ENCODE measurements around the gene SYNPR. TPM values are rescaled to one million over a fixed set of nuclear protein-coding genes. Genes with fewer than 3 reads are reported as not detected.

The SYNPR gene
- total RNA-seq, 5 donors from 2014 or later (not counting 1 experiment from before 2014, with no cell fraction given), result not detected

DNA sequence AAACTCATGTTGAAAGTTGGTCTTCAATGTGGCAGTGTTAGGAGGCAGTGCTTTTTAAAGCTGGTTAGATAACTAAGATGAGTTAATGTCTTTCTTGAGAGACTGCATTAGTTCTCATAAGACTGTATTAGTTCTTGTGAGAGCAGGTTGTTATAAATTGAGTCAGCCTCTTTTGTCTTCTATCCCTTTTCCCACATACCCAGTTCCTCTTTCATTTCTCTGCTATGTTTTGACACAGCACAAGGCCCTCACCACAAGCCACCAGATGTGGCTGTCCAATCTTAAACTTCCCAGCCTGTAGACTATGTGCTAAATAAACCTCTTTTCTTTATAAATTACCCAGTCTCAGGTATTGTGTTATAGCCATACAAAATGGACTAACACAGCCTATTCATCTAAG, 279.8 kb downstream of the SYNPR start:
- Histone ChIP-seq H3K27me3 (replicated peaks in 1 of 2; ENCODE audit: control insufficient read depth in 2 of 2, extremely low read depth in 1 of 2, insufficient read depth in 2 of 2, low read length in 1 of 2) (no peaks in the 10 kb centered on the region), H3K9me3 (no peaks in the 10 kb centered on the region), H3K4me3 (ENCODE audit: control insufficient read depth in 1 of 2, extremely low read depth in 1 of 2, low read length in 1 of 2) (no peak overlapping the region), H3K27ac (ENCODE audit: low read length) (no peak overlapping the region), H3K4me1 (ENCODE audit: control insufficient read depth in 1 of 2, extremely low read depth in 1 of 2, insufficient read depth in 2 of 2, low read length in 2 of 2) (no peaks in the 10 kb centered on the region), H3K36me3 (ENCODE audit: control insufficient read depth in 2 of 2, extremely low read depth in 1 of 2, insufficient read depth in 1 of 2, low read length in 1 of 2) (no peaks in the 10 kb centered on the region)
- POLR2A ChIA-PET, result no interaction called here
- Mint-ChIP-seq H3K4me3 (no peak overlapping the region), H3K27ac (no peak overlapping the region), H3K4me1 (no peaks in the 10 kb centered on the region), H3K9me3 (peaks cover 0 to 4% (median 4%) of the 10 kb centered on the region in 3 donors), H3K27me3 (peaks cover 0 to 3% of the 10 kb centered on the region in 2 donors), H3K36me3 (no peaks in the 10 kb centered on the region)
- CTCF ChIA-PET, result no interaction called here
- ATAC-seq (replicated peaks in 1 of 4), result no peak
- no peak for DNase-seq

DNA sequence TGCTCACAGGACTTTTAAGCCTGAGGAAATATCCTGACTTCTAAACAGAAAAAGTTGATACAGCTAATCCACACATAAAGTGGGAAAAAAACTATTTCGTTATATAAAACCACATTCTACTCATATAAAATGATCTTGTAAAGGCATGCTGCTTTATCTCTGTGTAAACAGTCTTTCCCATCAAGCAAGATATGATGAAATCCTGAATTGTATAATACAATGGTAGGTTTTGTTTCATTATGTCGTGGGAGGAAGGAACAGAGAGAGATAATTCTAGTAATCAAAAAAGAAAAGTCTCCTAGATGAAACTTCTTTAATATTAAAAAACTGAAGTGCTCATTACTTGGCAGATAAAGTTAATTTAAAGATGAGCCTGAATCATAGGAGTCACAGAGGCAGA, 281.8 kb downstream of the SYNPR start:
- peaks cover 0 to 3% of the 10 kb centered on the region in 2 donors for H3K27me3 Mint-ChIP-seq
- WGBS (ENCODE audit: insufficient coverage), result no CpG with 5 or more reads among the region's 2 CpGs
- Histone ChIP-seq H3K4me1 (ENCODE audit: control insufficient read depth in 1 of 2, extremely low read depth in 1 of 2, insufficient read depth in 2 of 2, low read length in 2 of 2) (no peaks in the 10 kb centered on the region), H3K27me3 (replicated peaks in 1 of 2; ENCODE audit: control insufficient read depth in 2 of 2, extremely low read depth in 1 of 2, insufficient read depth in 2 of 2, low read length in 1 of 2) (no peaks in the 10 kb centered on the region), H3K36me3 (ENCODE audit: control insufficient read depth in 2 of 2, extremely low read depth in 1 of 2, insufficient read depth in 1 of 2, low read length in 1 of 2) (no peaks in the 10 kb centered on the region), H3K9me3 (no peaks in the 10 kb centered on the region), H3K4me3 (ENCODE audit: control insufficient read depth in 1 of 2, extremely low read depth in 1 of 2, low read length in 1 of 2) (no peak overlapping the region), H3K27ac (ENCODE audit: low read length) (no peak overlapping the region)
- ATAC-seq (replicated peaks in 1 of 4), result no peak
- peaks cover 0 to 4% (median 0%) of the 10 kb centered on the region in 3 donors for H3K9me3 Mint-ChIP-seq
- no peak for DNase-seq
- H3K27ac Mint-ChIP-seq, result no peak overlapping the region
- no peaks in the 10 kb centered on the region for H3K4me1 Mint-ChIP-seq
- H3K36me3 Mint-ChIP-seq, result no peaks in the 10 kb centered on the region
- ChIA-PET CTCF (no interaction called here), POLR2A (no interaction called here)
- no peak overlapping the region for H3K4me3 Mint-ChIP-seq

DNA sequence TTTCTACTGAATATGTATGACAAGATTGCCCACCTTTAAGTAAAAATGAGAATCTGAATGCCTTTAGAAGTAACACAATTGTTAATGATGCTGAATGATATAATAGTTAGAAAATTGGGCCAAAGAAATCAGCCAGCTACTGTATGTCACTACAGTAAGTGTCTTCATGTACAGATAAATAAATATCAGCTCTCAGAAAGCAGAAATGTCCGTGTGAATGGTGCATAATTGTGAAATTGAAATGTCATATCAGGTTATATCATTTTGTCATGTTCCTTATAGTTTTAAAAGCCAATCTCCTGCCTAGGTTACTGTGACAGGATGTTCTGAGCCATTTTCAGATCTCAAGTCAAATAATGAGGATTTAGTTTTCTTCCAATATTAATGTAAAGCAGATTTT, 283.8 kb downstream of the SYNPR start:
- Histone ChIP-seq H3K4me3 (ENCODE audit: control insufficient read depth in 1 of 2, extremely low read depth in 1 of 2, low read length in 1 of 2) (no peak overlapping the region), H3K4me1 (ENCODE audit: control insufficient read depth in 1 of 2, extremely low read depth in 1 of 2, insufficient read depth in 2 of 2, low read length in 2 of 2) (no peaks in the 10 kb centered on the region), H3K27me3 (replicated peaks in 1 of 2; ENCODE audit: control insufficient read depth in 2 of 2, extremely low read depth in 1 of 2, insufficient read depth in 2 of 2, low read length in 1 of 2) (no peaks in the 10 kb centered on the region), H3K9me3 (no peaks in the 10 kb centered on the region), H3K27ac (ENCODE audit: low read length) (no peak overlapping the region), H3K36me3 (ENCODE audit: control insufficient read depth in 2 of 2, extremely low read depth in 1 of 2, insufficient read depth in 1 of 2, low read length in 1 of 2) (no peaks in the 10 kb centered on the region)
- no peak overlapping the region for H3K4me3 Mint-ChIP-seq
- WGBS (ENCODE audit: insufficient coverage), result no CpG with 5 or more reads among the region's 1 CpG
- no peak overlapping the region for H3K27ac Mint-ChIP-seq
- no peaks in the 10 kb centered on the region for H3K36me3 Mint-ChIP-seq
- ATAC-seq (replicated peaks in 1 of 4) (no peak), DNase-seq (no peak)
- H3K4me1 Mint-ChIP-seq, result no peaks in the 10 kb centered on the region
- H3K27me3 Mint-ChIP-seq, result peaks cover 0 to 3% of the 10 kb centered on the region in 2 donors
- no peaks in the 10 kb centered on the region for H3K9me3 Mint-ChIP-seq
- ChIA-PET POLR2A (no interaction called here), CTCF (no interaction called here)

DNA sequence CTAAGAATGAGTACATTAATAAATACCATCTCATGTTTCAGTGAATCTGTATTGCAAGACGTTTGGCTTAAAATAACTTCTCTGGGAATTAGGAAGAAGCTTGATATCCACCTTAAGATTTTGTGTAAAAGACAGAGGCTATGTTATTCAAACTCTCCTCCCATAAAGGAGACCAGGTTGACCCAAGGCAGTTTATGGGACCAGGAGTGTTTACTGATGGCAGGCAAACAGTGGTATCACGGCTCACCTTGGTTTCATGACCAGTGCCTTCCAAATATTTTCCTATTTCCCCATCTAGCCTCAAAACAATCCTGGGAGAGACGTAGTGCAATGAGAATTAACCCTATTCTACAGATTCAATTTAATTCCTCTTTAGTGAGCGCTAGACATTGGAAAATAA, 284.2 kb downstream of the SYNPR start:
- WGBS (ENCODE audit: insufficient coverage), result no CpG with 5 or more reads among the region's 4 CpGs
- Mint-ChIP-seq H3K4me3 (no peak overlapping the region), H3K27ac (no peak overlapping the region), H3K36me3 (no peaks in the 10 kb centered on the region), H3K27me3 (peaks cover 0 to 3% of the 10 kb centered on the region in 2 donors), H3K9me3 (no peaks in the 10 kb centered on the region), H3K4me1 (no peaks in the 10 kb centered on the region)
- DNase-seq (no peak), ATAC-seq (replicated peaks in 1 of 4) (no peak)
- H3K4me3 ChIP-seq (ENCODE audit: control insufficient read depth in 1 of 2, extremely low read depth in 1 of 2, low read length in 1 of 2), result no peak overlapping the region
- H3K4me1 ChIP-seq (ENCODE audit: control insufficient read depth in 1 of 2, extremely low read depth in 1 of 2, insufficient read depth in 2 of 2, low read length in 2 of 2), result no peaks in the 10 kb centered on the region
- ChIA-PET CTCF (no interaction called here), POLR2A (no interaction called here)
- H3K9me3 ChIP-seq, result no peaks in the 10 kb centered on the region
- no peaks in the 10 kb centered on the region for H3K36me3 ChIP-seq (ENCODE audit: control insufficient read depth in 2 of 2, extremely low read depth in 1 of 2, insufficient read depth in 1 of 2, low read length in 1 of 2)
- H3K27ac ChIP-seq (ENCODE audit: low read length), result no peak overlapping the region
- no peaks in the 10 kb centered on the region for H3K27me3 ChIP-seq (replicated peaks in 1 of 2; ENCODE audit: control insufficient read depth in 2 of 2, extremely low read depth in 1 of 2, insufficient read depth in 2 of 2, low read length in 1 of 2)

DNA sequence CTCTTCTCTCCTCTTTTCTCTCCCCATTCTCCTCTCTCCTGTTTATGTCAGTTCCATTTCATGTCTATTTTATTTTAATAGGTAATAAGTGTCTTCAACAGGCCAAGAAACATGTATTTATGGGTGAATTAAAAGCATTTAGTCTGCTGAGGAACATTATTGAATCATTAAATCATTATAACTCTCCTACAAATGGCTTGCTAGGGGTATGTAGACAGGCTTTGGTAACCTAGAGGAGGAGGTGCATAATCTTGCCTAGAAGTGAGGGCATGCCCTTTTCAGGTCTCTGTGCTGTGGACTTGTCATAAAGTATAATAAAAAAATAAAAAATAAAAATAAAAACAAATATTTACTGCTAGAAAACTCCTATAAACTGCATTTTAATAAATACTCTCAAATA, 285.5 kb downstream of the SYNPR start:
- Histone ChIP-seq H3K4me1 (ENCODE audit: control insufficient read depth in 1 of 2, extremely low read depth in 1 of 2, insufficient read depth in 2 of 2, low read length in 2 of 2) (no peaks in the 10 kb centered on the region), H3K27me3 (replicated peaks in 1 of 2; ENCODE audit: control insufficient read depth in 2 of 2, extremely low read depth in 1 of 2, insufficient read depth in 2 of 2, low read length in 1 of 2) (no peaks in the 10 kb centered on the region), H3K27ac (ENCODE audit: low read length) (no peak overlapping the region), H3K4me3 (ENCODE audit: control insufficient read depth in 1 of 2, extremely low read depth in 1 of 2, low read length in 1 of 2) (no peak overlapping the region), H3K9me3 (no peaks in the 10 kb centered on the region), H3K36me3 (ENCODE audit: control insufficient read depth in 2 of 2, extremely low read depth in 1 of 2, insufficient read depth in 1 of 2, low read length in 1 of 2) (no peaks in the 10 kb centered on the region)
- Mint-ChIP-seq H3K36me3 (no peaks in the 10 kb centered on the region), H3K4me1 (no peaks in the 10 kb centered on the region), H3K27me3 (peaks cover 0 to 3% of the 10 kb centered on the region in 2 donors), H3K27ac (no peak overlapping the region), H3K4me3 (no peak overlapping the region), H3K9me3 (no peaks in the 10 kb centered on the region)
- no peak for DNase-seq
- no peak for ATAC-seq (replicated peaks in 1 of 4)
- POLR2A ChIA-PET, result no interaction called here
- CTCF ChIA-PET, result no interaction called here

DNA sequence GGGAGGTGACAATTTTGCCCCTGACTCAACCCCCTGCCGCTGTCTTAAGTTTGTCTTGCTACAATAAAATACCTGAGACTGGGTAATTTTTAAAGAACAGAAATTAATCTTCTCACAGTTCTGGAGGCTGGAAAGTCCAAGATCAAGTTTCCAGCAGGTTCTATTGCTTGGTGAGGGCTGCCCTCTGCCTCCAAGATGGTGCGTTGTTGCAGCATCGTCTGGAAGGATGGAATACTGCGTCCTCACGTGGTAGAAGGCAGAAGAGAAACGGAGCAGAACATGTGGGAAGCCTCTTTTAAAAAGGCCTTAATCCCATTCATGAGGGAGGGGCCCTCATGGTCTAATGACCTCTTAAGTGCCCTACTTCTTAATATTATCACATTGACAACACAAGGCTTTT, 287.1 kb downstream of the SYNPR start:
- POLR2A ChIA-PET, result no interaction called here
- Histone ChIP-seq H3K4me3 (ENCODE audit: control insufficient read depth in 1 of 2, extremely low read depth in 1 of 2, low read length in 1 of 2) (no peak overlapping the region), H3K27me3 (replicated peaks in 1 of 2; ENCODE audit: control insufficient read depth in 2 of 2, extremely low read depth in 1 of 2, insufficient read depth in 2 of 2, low read length in 1 of 2) (no peaks in the 10 kb centered on the region), H3K36me3 (ENCODE audit: control insufficient read depth in 2 of 2, extremely low read depth in 1 of 2, insufficient read depth in 1 of 2, low read length in 1 of 2) (no peaks in the 10 kb centered on the region), H3K9me3 (no peaks in the 10 kb centered on the region), H3K27ac (ENCODE audit: low read length) (no peak overlapping the region), H3K4me1 (ENCODE audit: control insufficient read depth in 1 of 2, extremely low read depth in 1 of 2, insufficient read depth in 2 of 2, low read length in 2 of 2) (no peaks in the 10 kb centered on the region)
- H3K4me1 Mint-ChIP-seq, result no peaks in the 10 kb centered on the region
- WGBS (ENCODE audit: insufficient coverage), result no CpG with 5 or more reads among the region's 6 CpGs
- H3K27ac Mint-ChIP-seq, result no peak overlapping the region
- peaks cover 0 to 3% of the 10 kb centered on the region in 2 donors for H3K27me3 Mint-ChIP-seq
- no peaks in the 10 kb centered on the region for H3K36me3 Mint-ChIP-seq
- DNase-seq (no peak), ATAC-seq (replicated peaks in 1 of 4) (no peak)
- no peak overlapping the region for H3K4me3 Mint-ChIP-seq
- peaks cover 0 to under 1% (median 0%) of the 10 kb centered on the region in 3 donors for H3K9me3 Mint-ChIP-seq
- CTCF ChIA-PET, result no interaction called here

DNA sequence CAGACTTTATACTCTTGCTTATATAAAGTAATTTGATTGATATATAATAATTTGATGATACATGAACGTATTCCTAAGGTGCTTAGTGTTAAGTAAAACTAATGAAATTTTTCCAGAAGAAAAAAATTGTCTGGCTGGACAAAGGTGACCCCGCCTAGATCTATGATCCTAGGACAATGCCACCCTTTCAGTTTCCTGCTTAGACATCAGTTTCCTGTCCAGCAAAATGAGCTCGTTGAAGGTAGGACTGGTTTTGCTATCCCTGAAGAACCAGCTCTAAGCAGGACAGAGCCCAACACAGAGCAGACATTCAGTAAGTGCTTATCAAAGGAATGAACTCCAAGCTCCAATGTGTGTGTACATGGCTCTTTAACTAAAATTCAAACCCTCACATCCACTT, 293.6 kb downstream of the SYNPR start:
- Histone ChIP-seq H3K9me3 (no peaks in the 10 kb centered on the region), H3K27me3 (replicated peaks in 1 of 2; ENCODE audit: control insufficient read depth in 2 of 2, extremely low read depth in 1 of 2, insufficient read depth in 2 of 2, low read length in 1 of 2) (no peaks in the 10 kb centered on the region), H3K27ac (ENCODE audit: low read length) (no peak overlapping the region), H3K4me3 (ENCODE audit: control insufficient read depth in 1 of 2, extremely low read depth in 1 of 2, low read length in 1 of 2) (no peak overlapping the region), H3K4me1 (ENCODE audit: control insufficient read depth in 1 of 2, extremely low read depth in 1 of 2, insufficient read depth in 2 of 2, low read length in 2 of 2) (no peaks in the 10 kb centered on the region), H3K36me3 (ENCODE audit: control insufficient read depth in 2 of 2, extremely low read depth in 1 of 2, insufficient read depth in 1 of 2, low read length in 1 of 2) (no peaks in the 10 kb centered on the region)
- DNase-seq, result no peak
- CTCF ChIA-PET, result no interaction called here
- H3K4me1 Mint-ChIP-seq, result no peaks in the 10 kb centered on the region
- POLR2A ChIA-PET, result no interaction called here
- no peaks in the 10 kb centered on the region for H3K27me3 Mint-ChIP-seq
- no peaks in the 10 kb centered on the region for H3K36me3 Mint-ChIP-seq
- no peak for ATAC-seq (replicated peaks in 1 of 4)
- WGBS (ENCODE audit: insufficient coverage), result 16% methylated on average over 2 of the region's 3 CpGs
- no peak overlapping the region for H3K4me3 Mint-ChIP-seq
- peaks cover 0 to 3% (median 0%) of the 10 kb centered on the region in 3 donors for H3K9me3 Mint-ChIP-seq
- H3K27ac Mint-ChIP-seq, result no peak overlapping the region
